ENCODE results near the gene ACTL7A. TPM values are rescaled to one million over a fixed set of nuclear protein-coding genes. Genes with fewer than 3 reads are reported as not detected.

ACTL7A gene
- polyA plus RNA-seq, 1 donor, result not detected

- Histone ChIP-seq H3K4me1 (ENCODE audit: control insufficient read depth, insufficient read depth, low read length) (no peaks in the 10 kb centered on the region), H3K9me3 (ENCODE audit: control insufficient read depth, low read depth, low read length) (peaks cover 4% of the 10 kb centered on the region), H3K36me3 (ENCODE audit: control insufficient read depth, insufficient read depth, low read length) (no peaks in the 10 kb centered on the region), H3K27ac (ENCODE audit: low read length) (no peak overlapping the region), H3K4me3 (ENCODE audit: low read length) (no peak overlapping the region), H3K27me3 (ENCODE audit: control insufficient read depth, insufficient read depth, low read length) (no peaks in the 10 kb centered on the region)
- no CpG with 5 or more reads among the region's 3 CpGs for WGBS (ENCODE audit: insufficient coverage, low lambda C conversion rate)
- no peak for DNase-seq
Observed at GRCh38 chr9:108859459-108860114, 2.5 kb upstream of the ACTL7A start.

GRCh38 chr9:108860354-108860753 lies 1.7 kb upstream of the ACTL7A start:
- H3K9me3 ChIP-seq (ENCODE audit: control insufficient read depth, low read depth, low read length), result peaks cover 3% of the 10 kb centered on the region
- DNase-seq, result no peak
- H3K36me3 ChIP-seq (ENCODE audit: control insufficient read depth, insufficient read depth, low read length), result no peaks in the 10 kb centered on the region
- no peak overlapping the region for H3K27ac ChIP-seq (ENCODE audit: low read length)
- no peak overlapping the region for H3K4me3 ChIP-seq (ENCODE audit: low read length)
- 90% methylated on average over 2 of the region's 4 CpGs for WGBS (ENCODE audit: insufficient coverage, low lambda C conversion rate)
- no peaks in the 10 kb centered on the region for H3K4me1 ChIP-seq (ENCODE audit: control insufficient read depth, insufficient read depth, low read length)
- no peaks in the 10 kb centered on the region for H3K27me3 ChIP-seq (ENCODE audit: control insufficient read depth, insufficient read depth, low read length)

- Histone ChIP-seq H3K27ac (ENCODE audit: low read length) (no peak overlapping the region), H3K9me3 (ENCODE audit: control insufficient read depth, low read depth, low read length) (no peaks in the 10 kb centered on the region), H3K4me1 (ENCODE audit: control insufficient read depth, insufficient read depth, low read length) (no peaks in the 10 kb centered on the region), H3K27me3 (ENCODE audit: control insufficient read depth, insufficient read depth, low read length) (no peaks in the 10 kb centered on the region), H3K36me3 (ENCODE audit: control insufficient read depth, insufficient read depth, low read length) (no peaks in the 10 kb centered on the region), H3K4me3 (ENCODE audit: low read length) (no peak overlapping the region)
- no CpG with 5 or more reads among the region's 2 CpGs for WGBS (ENCODE audit: insufficient coverage, low lambda C conversion rate)
- no peak for DNase-seq
Observed at GRCh38 chr9:108860764-108861163, 1.3 kb upstream of the ACTL7A start.

GRCh38 chr9:108861464-108861863 lies 602 bp upstream of the ACTL7A start:
- H3K27me3 ChIP-seq (ENCODE audit: control insufficient read depth, insufficient read depth, low read length), result no peaks in the 10 kb centered on the region
- no peaks in the 10 kb centered on the region for H3K36me3 ChIP-seq (ENCODE audit: control insufficient read depth, insufficient read depth, low read length)
- no peak for DNase-seq
- H3K4me1 ChIP-seq (ENCODE audit: control insufficient read depth, insufficient read depth, low read length), result no peaks in the 10 kb centered on the region
- H3K27ac ChIP-seq (ENCODE audit: low read length), result no peak overlapping the region
- no peaks in the 10 kb centered on the region for H3K9me3 ChIP-seq (ENCODE audit: control insufficient read depth, low read depth, low read length)
- no CpG with 5 or more reads among the region's 7 CpGs for WGBS (ENCODE audit: insufficient coverage, low lambda C conversion rate)
- no peak overlapping the region for H3K4me3 ChIP-seq (ENCODE audit: low read length)

- Histone ChIP-seq H3K36me3 (ENCODE audit: control insufficient read depth, insufficient read depth, low read length) (peaks cover 3% of the 10 kb centered on the region), H3K27me3 (ENCODE audit: control insufficient read depth, insufficient read depth, low read length) (no peaks in the 10 kb centered on the region), H3K27ac (ENCODE audit: low read length) (no peak overlapping the region), H3K9me3 (ENCODE audit: control insufficient read depth, low read depth, low read length) (no peaks in the 10 kb centered on the region), H3K4me1 (ENCODE audit: control insufficient read depth, insufficient read depth, low read length) (no peaks in the 10 kb centered on the region), H3K4me3 (ENCODE audit: low read length) (no peak overlapping the region)
- DNase-seq, result no peak
- WGBS (ENCODE audit: insufficient coverage, low lambda C conversion rate), result no CpG with 5 or more reads among the region's 3 CpGs
Observed at GRCh38 chr9:108863891-108864290, 1.8 kb downstream of the ACTL7A start.

- Histone ChIP-seq H3K4me1 (ENCODE audit: control insufficient read depth, insufficient read depth, low read length) (no peaks in the 10 kb centered on the region), H3K27ac (ENCODE audit: low read length) (no peak overlapping the region), H3K9me3 (ENCODE audit: control insufficient read depth, low read depth, low read length) (no peaks in the 10 kb centered on the region), H3K36me3 (ENCODE audit: control insufficient read depth, insufficient read depth, low read length) (peaks cover 3% of the 10 kb centered on the region), H3K27me3 (ENCODE audit: control insufficient read depth, insufficient read depth, low read length) (no peaks in the 10 kb centered on the region), H3K4me3 (ENCODE audit: low read length) (no peak overlapping the region)
- DNase-seq, result no peak
- WGBS (ENCODE audit: insufficient coverage, low lambda C conversion rate), result no CpG with 5 or more reads among the region's 3 CpGs
Observed at GRCh38 chr9:108864446-108864845, 2.4 kb downstream of the ACTL7A start.

- no peak overlapping the region for H3K4me3 ChIP-seq (ENCODE audit: low read length)
- H3K9me3 ChIP-seq (ENCODE audit: control insufficient read depth, low read depth, low read length), result no peaks in the 10 kb centered on the region
- no peak overlapping the region for H3K27ac ChIP-seq (ENCODE audit: low read length)
- no peak for DNase-seq
- no peaks in the 10 kb centered on the region for H3K27me3 ChIP-seq (ENCODE audit: control insufficient read depth, insufficient read depth, low read length)
- no CpG with 5 or more reads among the region's 4 CpGs for WGBS (ENCODE audit: insufficient coverage, low lambda C conversion rate)
- H3K36me3 ChIP-seq (ENCODE audit: control insufficient read depth, insufficient read depth, low read length), result peaks cover 3% of the 10 kb centered on the region
- no peaks in the 10 kb centered on the region for H3K4me1 ChIP-seq (ENCODE audit: control insufficient read depth, insufficient read depth, low read length)
Observed at GRCh38 chr9:108865037-108865436, 3.0 kb downstream of the ACTL7A start.

GRCh38 chr9:108866001-108866420 lies 3.9 kb downstream of the ACTL7A start:
- Histone ChIP-seq H3K4me3 (ENCODE audit: low read length) (no peak overlapping the region), H3K27me3 (ENCODE audit: control insufficient read depth, insufficient read depth, low read length) (no peaks in the 10 kb centered on the region), H3K9me3 (ENCODE audit: control insufficient read depth, low read depth, low read length) (no peaks in the 10 kb centered on the region), H3K4me1 (ENCODE audit: control insufficient read depth, insufficient read depth, low read length) (no peaks in the 10 kb centered on the region), H3K27ac (ENCODE audit: low read length) (no peak overlapping the region), H3K36me3 (ENCODE audit: control insufficient read depth, insufficient read depth, low read length) (peaks cover 6% of the 10 kb centered on the region)
- DNase-seq, result no peak
- 17% methylated on average over 1 of the region's 2 CpGs for WGBS (ENCODE audit: insufficient coverage, low lambda C conversion rate)

GRCh38 chr9:108867116-108867515 lies 5.0 kb downstream of the ACTL7A start:
- H3K27ac ChIP-seq (ENCODE audit: low read length), result no peak overlapping the region
- H3K27me3 ChIP-seq (ENCODE audit: control insufficient read depth, insufficient read depth, low read length), result no peaks in the 10 kb centered on the region
- H3K9me3 ChIP-seq (ENCODE audit: control insufficient read depth, low read depth, low read length), result peaks cover 3% of the 10 kb centered on the region
- H3K4me1 ChIP-seq (ENCODE audit: control insufficient read depth, insufficient read depth, low read length), result no peaks in the 10 kb centered on the region
- H3K4me3 ChIP-seq (ENCODE audit: low read length), result no peak overlapping the region
- DNase-seq, result no peak
- peaks cover 17% of the 10 kb centered on the region for H3K36me3 ChIP-seq (ENCODE audit: control insufficient read depth, insufficient read depth, low read length)

GRCh38 chr9:108867829-108868228 lies 5.8 kb downstream of the ACTL7A start:
- H3K4me3 ChIP-seq (ENCODE audit: low read length), result no peak overlapping the region
- no peak overlapping the region for H3K27ac ChIP-seq (ENCODE audit: low read length)
- peaks cover 3% of the 10 kb centered on the region for H3K9me3 ChIP-seq (ENCODE audit: control insufficient read depth, low read depth, low read length)
- no peak for DNase-seq
- H3K4me1 ChIP-seq (ENCODE audit: control insufficient read depth, insufficient read depth, low read length), result no peaks in the 10 kb centered on the region
- WGBS (ENCODE audit: insufficient coverage, low lambda C conversion rate), result 100% methylated on average over 3 of the region's 4 CpGs
- H3K27me3 ChIP-seq (ENCODE audit: control insufficient read depth, insufficient read depth, low read length), result no peaks in the 10 kb centered on the region
- peaks cover 18% of the 10 kb centered on the region for H3K36me3 ChIP-seq (ENCODE audit: control insufficient read depth, insufficient read depth, low read length)

- Histone ChIP-seq H3K4me3 (ENCODE audit: low read length) (no peak overlapping the region), H3K36me3 (ENCODE audit: control insufficient read depth, insufficient read depth, low read length) (peaks cover 27% of the 10 kb centered on the region), H3K27me3 (ENCODE audit: control insufficient read depth, insufficient read depth, low read length) (no peaks in the 10 kb centered on the region), H3K9me3 (ENCODE audit: control insufficient read depth, low read depth, low read length) (peaks cover 3% of the 10 kb centered on the region), H3K4me1 (ENCODE audit: control insufficient read depth, insufficient read depth, low read length) (no peaks in the 10 kb centered on the region), H3K27ac (ENCODE audit: low read length) (peak overlapping the region; percentile 58)
- DNase-seq, result peak; percentile 38
- WGBS (ENCODE audit: insufficient coverage, low lambda C conversion rate), result no CpG with 5 or more reads among the region's 3 CpGs
Observed at GRCh38 chr9:108869092-108869725, 7.1 kb downstream of the ACTL7A start.
